Right hindlimb (tissue), 1 donor: ENCODE data around the gene SFXN2.
"Not testable (repeated sequence)": the region's sequence is repeated elsewhere in the genome, so short reads cannot be mapped to it uniquely, and the experiment has no call there.

Source experiments
- DNase-seq: peaks from one replicate; pipeline ENCODE4 v3.0.0-alpha.2; 2018

Gene SFXN2

GRCh38 chr10:102681696-102682095 is 32.7 kb upstream of the SFXN2 start:
- DNase-seq = no peak

GRCh38 chr10:102682416-102682815 is 32.0 kb upstream of the SFXN2 start:
- DNase-seq = no peak

DNA sequence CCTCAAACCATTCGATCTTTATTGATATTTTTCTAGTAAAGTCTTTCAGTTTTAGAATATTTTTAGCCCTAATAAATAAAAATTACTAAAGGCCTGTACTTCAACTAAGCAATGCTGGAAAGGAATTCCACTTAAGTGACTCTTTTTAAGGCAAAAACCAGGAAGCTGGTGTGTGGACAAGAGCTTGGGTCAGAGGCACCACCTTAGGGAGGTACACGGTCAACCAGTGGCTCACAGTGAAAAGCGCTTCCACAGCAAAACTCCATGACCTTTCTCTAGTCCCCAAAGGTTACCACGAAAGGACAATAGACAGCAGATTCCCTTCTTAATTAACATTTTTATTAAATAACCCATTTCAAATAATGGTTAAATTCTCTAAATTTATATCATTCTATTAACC is 31.5 kb upstream of the SFXN2 start:
- DNase-seq = no peak

- no peak for DNase-seq
Measured at GRCh38 chr10:102683736-102684135, 30.7 kb upstream of the SFXN2 start.

- no peak for DNase-seq
Measured at GRCh38 chr10:102691285-102692066, 23.0 kb upstream of the SFXN2 start.

- DNase-seq = not testable (repeated sequence)
Measured at GRCh38 chr10:102695401-102695800, 19.0 kb upstream of the SFXN2 start.

GRCh38 chr10:102696736-102697135 is 17.7 kb upstream of the SFXN2 start:
- DNase-seq = no peak

DNA sequence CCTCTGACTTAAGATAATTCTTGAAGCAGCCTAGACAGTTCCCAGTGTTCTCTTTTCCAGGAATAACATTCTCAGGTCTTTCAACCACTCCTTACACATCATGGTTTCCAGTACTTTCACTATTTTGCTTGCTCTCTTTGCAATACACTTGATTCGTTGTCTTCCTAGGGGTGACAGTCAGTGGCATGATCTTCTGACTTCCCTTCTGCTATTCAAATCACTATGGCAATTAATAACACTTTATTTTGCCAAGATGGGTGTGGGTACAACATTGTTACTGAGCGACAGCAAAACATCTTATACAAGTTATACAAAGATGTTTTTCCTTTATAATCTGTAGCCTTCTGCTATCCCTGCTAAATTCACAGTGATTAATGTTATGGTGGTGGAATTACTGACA is 15.5 kb upstream of the SFXN2 start:
- DNase-seq = no peak

- no peak for DNase-seq
Measured at GRCh38 chr10:102701272-102701671, 13.2 kb upstream of the SFXN2 start.

DNA sequence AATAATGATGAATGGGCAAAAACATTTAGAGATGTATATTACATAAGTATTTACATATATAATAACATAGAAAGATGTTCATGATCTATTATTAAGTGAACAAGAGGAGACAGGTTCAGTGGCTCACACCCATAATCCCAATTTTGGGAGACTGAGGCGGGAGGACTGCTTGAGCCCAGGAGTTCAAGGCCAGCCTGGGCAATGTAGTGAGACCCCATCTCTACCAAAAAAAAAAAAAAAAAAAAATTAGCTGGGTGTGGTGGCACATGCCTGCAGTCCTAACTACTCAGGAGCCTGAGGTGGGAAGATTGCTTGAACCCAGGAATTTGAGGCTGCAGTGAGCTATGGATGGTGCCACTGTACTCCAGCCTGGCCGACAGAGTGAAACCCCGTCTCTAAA is 12.6 kb upstream of the SFXN2 start:
- no peak for DNase-seq

GRCh38 chr10:102702742-102703141 is 11.7 kb upstream of the SFXN2 start:
- no peak for DNase-seq

DNA sequence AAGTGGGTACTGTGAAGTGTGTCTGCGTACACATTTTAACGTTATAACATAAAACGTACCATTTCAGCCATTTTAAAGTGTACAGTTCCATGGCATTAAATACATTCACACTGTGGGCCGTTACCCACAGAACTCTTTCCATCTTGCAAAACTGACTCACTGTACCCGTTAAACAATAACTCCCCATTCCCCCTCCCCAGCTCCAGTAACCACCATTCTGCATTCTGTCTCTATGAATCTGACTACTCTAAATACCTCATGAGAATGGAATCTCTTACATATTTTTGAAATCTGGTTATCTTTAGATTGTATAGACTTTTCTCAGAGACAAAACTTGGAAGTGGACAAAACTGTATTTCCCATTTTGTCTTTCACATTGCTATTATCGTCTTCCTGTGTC is 9.5 kb upstream of the SFXN2 start:
- DNase-seq = no peak

DNA sequence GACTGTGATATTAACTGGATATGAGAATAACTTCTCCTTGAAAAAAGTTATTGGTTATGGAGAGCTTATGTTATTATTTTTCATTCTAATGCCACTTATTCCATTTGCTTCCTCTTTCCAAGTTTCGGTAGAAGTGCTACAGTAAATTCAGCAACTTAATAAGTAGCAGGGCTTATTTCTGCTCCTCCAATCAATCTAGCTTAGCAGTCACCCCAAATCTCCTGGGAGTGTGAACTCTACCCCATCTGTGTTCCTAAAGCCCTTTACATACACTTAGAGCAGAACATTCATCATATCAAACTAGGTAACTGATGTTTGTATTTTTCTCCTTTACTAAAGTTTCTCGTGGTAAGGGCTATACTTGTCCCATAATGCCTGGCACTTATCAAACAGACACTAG is 8.9 kb upstream of the SFXN2 start:
- DNase-seq = no peak

- DNase-seq = no peak
Measured at GRCh38 chr10:102710609-102711008, 3.8 kb upstream of the SFXN2 start.

DNA sequence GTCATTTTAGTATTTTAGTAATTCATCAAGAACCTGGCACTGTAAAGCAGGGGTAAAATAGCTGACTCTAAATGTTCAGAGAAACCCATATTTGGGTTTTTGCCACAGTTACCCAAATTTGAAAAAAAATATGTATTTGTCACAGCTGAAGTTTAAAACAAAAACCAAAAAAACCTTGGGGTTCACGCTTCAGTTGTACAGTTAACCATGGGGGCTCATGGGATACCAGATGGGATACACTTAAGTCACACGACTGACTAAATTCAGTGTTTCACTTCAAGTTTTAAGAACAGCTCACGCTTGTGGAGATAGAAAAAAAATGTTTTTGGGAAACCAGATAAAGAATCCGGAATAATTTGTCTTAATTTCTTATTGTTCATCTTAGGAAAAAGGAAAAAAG is 2.3 kb upstream of the SFXN2 start:
- no peak for DNase-seq

- no peak for DNase-seq
Measured at GRCh38 chr10:102712843-102713538, 1.4 kb upstream of the SFXN2 start.

DNA sequence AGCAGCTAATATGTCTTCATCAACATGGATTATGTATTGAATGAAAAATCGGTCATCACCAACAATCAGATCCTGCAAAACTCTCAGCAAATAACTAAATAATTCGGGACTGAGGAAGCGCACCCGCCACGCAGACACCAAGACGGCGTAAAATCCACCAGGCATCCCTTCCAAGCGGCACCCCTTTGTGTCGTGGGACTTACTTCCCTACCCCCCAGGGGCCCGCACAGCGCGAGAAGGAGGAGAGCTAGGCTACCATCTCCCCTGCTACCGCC is 960 bp upstream of the SFXN2 start:
- no peak for DNase-seq

GRCh38 chr10:102713814-102714620 is 419 bp upstream of the SFXN2 start, which contains the start of gene ARL3:
TSS of gene ARL3 (minus strand) at chr10:102714397. CDS start at chr10:102714275, 122 bp downstream.
- peak; percentile 100 for DNase-seq

- no peak for DNase-seq
Measured at GRCh38 chr10:102715880-102716279, 1.4 kb downstream of the SFXN2 start.

GRCh38 chr10:102716900-102717565 is 2.6 kb downstream of the SFXN2 start:
- DNase-seq = not testable (repeated sequence)

DNA sequence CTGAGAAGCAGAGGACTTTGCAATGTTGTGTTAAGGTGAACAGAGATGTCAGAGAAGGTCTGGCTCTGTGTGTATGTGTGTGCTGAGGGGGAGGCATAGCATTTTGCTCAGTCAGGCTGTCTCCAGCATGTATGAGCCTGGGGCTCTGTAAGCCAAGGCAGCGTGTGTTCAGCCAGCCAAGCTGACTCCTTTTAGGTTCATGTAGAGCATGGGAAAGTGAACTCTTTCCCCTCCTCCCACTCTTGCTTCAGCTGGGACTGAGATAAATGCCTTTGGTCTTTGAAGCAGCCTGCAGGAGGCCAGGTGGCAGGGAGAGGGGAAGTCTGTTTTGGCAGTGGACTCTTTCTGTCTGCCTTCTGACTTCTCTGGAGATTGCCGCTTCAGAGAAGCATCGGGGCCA is 3.8 kb downstream of the SFXN2 start:
- DNase-seq = no peak

DNA sequence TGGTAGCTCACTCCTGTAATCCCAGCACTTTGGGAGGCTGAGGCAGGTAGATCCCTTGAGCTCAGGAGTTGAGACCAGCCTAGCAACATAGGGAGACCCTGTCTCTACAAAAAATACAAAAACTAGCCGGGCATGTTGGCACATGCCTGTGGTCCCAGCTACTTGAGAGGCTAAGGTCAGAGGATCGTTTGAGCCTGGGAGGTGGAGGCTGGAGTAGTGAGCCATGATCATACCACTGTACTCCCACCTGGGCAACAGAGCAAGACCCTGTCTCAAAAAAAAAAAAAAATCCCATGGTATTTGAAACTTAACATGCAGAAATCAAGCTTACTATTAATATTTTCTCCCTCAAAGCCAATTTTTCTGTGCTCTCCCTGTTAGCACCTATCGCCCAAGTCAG is 5.9 kb downstream of the SFXN2 start:
- DNase-seq = no peak

- DNase-seq = no peak
Measured at GRCh38 chr10:102720775-102721301, 6.4 kb downstream of the SFXN2 start.
